Mesenchymal stem cell (in vitro differentiated cells and primary cell): ENCODE results near the gene LYZL4.

ENCODE experiments used
- DNase-seq: peaks from one replicate; pipeline ENCODE4 v3.0.0-alpha.2; 2013
- H2AFZ ChIP-seq: one replicate; pipeline ENCODE4 v1.6.1; 2013; ENCODE audit warnings: low read depth, mild to moderate bottlenecking, control low read depth, inconsistent platforms, low read length, moderate library complexity
- H2AK5ac ChIP-seq: 2 replicates; pipeline ENCODE4 v1.6.1; 2013; ENCODE audit warnings: low read length, moderate library complexity, mild to moderate bottlenecking, inconsistent platforms; ENCODE audit not compliant: severe bottlenecking
- H2BK120ac ChIP-seq: one replicate; pipeline ENCODE4 v1.6.1; 2013; ENCODE audit warnings: low read depth, mild to moderate bottlenecking, inconsistent platforms, low read length, moderate library complexity
- H2BK12ac ChIP-seq, 2 experiments: one replicate each; pipeline ENCODE4 v1.6.1; 2013; ENCODE audit warnings: inconsistent platforms in 2 of 2, low read length in 2 of 2, mild to moderate bottlenecking in 2 of 2, moderate library complexity in 2 of 2, control low read depth in 1 of 2
- H2BK15ac ChIP-seq: one replicate; pipeline ENCODE4 v1.6.1; 2013; ENCODE audit warnings: mild to moderate bottlenecking, low read depth, inconsistent platforms; ENCODE audit not compliant: poor library complexity, severe bottlenecking
- H2BK5ac ChIP-seq: 2 replicates; pipeline ENCODE4 v1.6.1; 2013; ENCODE audit warnings: low read depth, mild to moderate bottlenecking, low read length, control low read depth, inconsistent platforms; ENCODE audit not compliant: poor library complexity, severe bottlenecking
- H3K14ac ChIP-seq, 2 experiments: one replicate each; pipeline ENCODE4 v1.6.1; 2013; ENCODE audit warnings: inconsistent platforms in 2 of 2, low read length in 2 of 2, control low read depth in 1 of 2, mild to moderate bottlenecking in 1 of 2, moderate library complexity in 1 of 2
- H3K18ac ChIP-seq, 2 experiments: one replicate each; pipeline ENCODE4 v1.6.1; 2013; ENCODE audit warnings: inconsistent platforms in 2 of 2, low read length in 2 of 2, control low read depth in 1 of 2, low read depth in 1 of 2, mild to moderate bottlenecking in 1 of 2
- H3K23ac ChIP-seq, 2 experiments: one replicate each; pipeline ENCODE4 v1.6.1; 2013; ENCODE audit warnings: inconsistent platforms in 2 of 2, low read length in 2 of 2, mild to moderate bottlenecking in 2 of 2, moderate library complexity in 2 of 2, control low read depth in 1 of 2
- H3K27ac ChIP-seq: 2 replicates; pipeline ENCODE4 v1.5.1; 2013; ENCODE audit warnings: mild to moderate bottlenecking, moderate library complexity, low read length, control low read depth, inconsistent platforms; ENCODE audit not compliant: poor library complexity, severe bottlenecking
- H3K27me3 ChIP-seq, 2 experiments: 2 replicates each; pipeline versions ENCODE4 v1.6.1 to v1.7.0; 2013; ENCODE audit warnings: low read length in 2 of 2, mild to moderate bottlenecking in 2 of 2, moderate library complexity in 2 of 2, control low read depth in 1 of 2, inconsistent platforms in 1 of 2; ENCODE audit not compliant: control insufficient read depth in 1 of 2, insufficient read depth in 1 of 2
- H3K36me3 ChIP-seq, 2 experiments: 2 replicates each; pipeline versions ENCODE4 v1.6.1 to v1.7.0; 2013; ENCODE audit warnings: low read length in 2 of 2, control low read depth in 1 of 2, inconsistent platforms in 1 of 2, low read depth in 1 of 2, mild to moderate bottlenecking in 1 of 2; ENCODE audit not compliant: insufficient read depth in 2 of 2, control insufficient read depth in 1 of 2
- H3K4ac ChIP-seq, 2 experiments: one replicate each; pipeline ENCODE4 v1.6.1; 2013; ENCODE audit warnings: inconsistent platforms in 2 of 2, low read length in 2 of 2, mild to moderate bottlenecking in 2 of 2, moderate library complexity in 2 of 2, control low read depth in 1 of 2, low read depth in 1 of 2
- H3K4me1 ChIP-seq: 2 replicates; pipeline ENCODE4 v1.6.1; 2013; ENCODE audit warnings: low read depth, low read length, control low read depth; ENCODE audit not compliant: control insufficient read depth, insufficient read depth
- H3K4me2 ChIP-seq: 2 replicates; pipeline ENCODE4 v1.6.1; 2013; ENCODE audit warnings: low read length, mild to moderate bottlenecking, inconsistent platforms; ENCODE audit not compliant: poor library complexity, severe bottlenecking
- H3K4me3 ChIP-seq, 2 experiments: 2 replicates each; pipeline versions ENCODE4 v1.5.1 to v1.7.0; 2013; ENCODE audit warnings: low read length in 2 of 2, mild to moderate bottlenecking in 2 of 2, control low read depth in 1 of 2, low read depth in 1 of 2; ENCODE audit not compliant: insufficient read depth in 1 of 2
- H3K79me1 ChIP-seq: replicated peaks from 2 replicates; pipeline ENCODE4 v1.6.1; 2013; ENCODE audit warnings: mild to moderate bottlenecking, control low read depth, low read length, inconsistent platforms; ENCODE audit not compliant: poor library complexity, severe bottlenecking
- H3K9ac ChIP-seq: 2 replicates; pipeline ENCODE4 v1.7.0; 2013; ENCODE audit warnings: mild to moderate bottlenecking, low read length, moderate library complexity
- H3K9me3 ChIP-seq: 2 replicates; pipeline ENCODE4 v1.7.0; 2013; ENCODE audit warnings: mild to moderate bottlenecking, low read length; ENCODE audit not compliant: control insufficient read depth
- H4K8ac ChIP-seq: one replicate; pipeline ENCODE4 v1.6.1; 2013; ENCODE audit warnings: inconsistent platforms, mild to moderate bottlenecking, low read length, moderate library complexity
- H4K91ac ChIP-seq: one replicate; pipeline ENCODE4 v1.6.1; 2013; ENCODE audit warnings: mild to moderate bottlenecking, low read length, inconsistent platforms
- WGBS: methylation state at CpG from one replicate; pipeline ENCODE4 v1.1.7; 2013; ENCODE audit warnings: mixed read lengths; 5-methylcytosine and 5-hydroxymethylcytosine counted together

Gene LYZL4

GRCh38 chr3:42425736-42426407 is 15.5 kb upstream of the LYZL4 start:
- no peaks in the 10 kb centered on the region for H3K36me3 ChIP-seq
- 90% methylated on average over 6 of the region's 7 CpGs for WGBS
- no peak overlapping the region for H3K14ac ChIP-seq
- no peak overlapping the region for H2AK5ac ChIP-seq
- no peak overlapping the region for H4K8ac ChIP-seq
- H2BK5ac ChIP-seq: no peak overlapping the region
- no peak overlapping the region for H4K91ac ChIP-seq
- H3K27ac ChIP-seq: no peak overlapping the region
- no peak overlapping the region for H3K18ac ChIP-seq
- no peak overlapping the region for H3K9ac ChIP-seq
- no peak overlapping the region for H3K4me2 ChIP-seq
- H3K9me3 ChIP-seq: peaks cover 4% of the 10 kb centered on the region
- no peaks in the 10 kb centered on the region for H3K4me1 ChIP-seq
- no peak overlapping the region for H2AFZ ChIP-seq
- DNase-seq: no peak
- H3K4ac ChIP-seq: no peak overlapping the region
- H2BK120ac ChIP-seq: no peak overlapping the region
- H3K79me1 ChIP-seq: no peaks in the 10 kb centered on the region
- H2BK12ac ChIP-seq: no peak overlapping the region
- H2BK15ac ChIP-seq: no peak overlapping the region
- no peak overlapping the region for H3K23ac ChIP-seq
- peaks cover 14 to 34% of the 10 kb centered on the region in 2 experiments for H3K27me3 ChIP-seq
- no peak overlapping the region for H3K4me3 ChIP-seq

- H3K23ac ChIP-seq: no peak overlapping the region
- no peak overlapping the region for H2BK120ac ChIP-seq
- H3K14ac ChIP-seq: no peak overlapping the region
- no peak overlapping the region for H3K4me2 ChIP-seq
- H3K4ac ChIP-seq: no peak overlapping the region
- no peak overlapping the region for H3K4me3 ChIP-seq
- H3K9me3 ChIP-seq: peaks cover 4% of the 10 kb centered on the region
- H3K9ac ChIP-seq: no peak overlapping the region
- H3K27ac ChIP-seq: no peak overlapping the region
- no peak overlapping the region for H2BK15ac ChIP-seq
- no peak overlapping the region for H2AK5ac ChIP-seq
- no peak overlapping the region for H4K91ac ChIP-seq
- 88% methylated on average over 3 of the region's 3 CpGs for WGBS
- H3K79me1 ChIP-seq: no peaks in the 10 kb centered on the region
- H2AFZ ChIP-seq: no peak overlapping the region
- H2BK12ac ChIP-seq: no peak overlapping the region
- no peaks in the 10 kb centered on the region for H3K36me3 ChIP-seq
- H4K8ac ChIP-seq: no peak overlapping the region
- no peak overlapping the region for H3K18ac ChIP-seq
- DNase-seq: no peak
- no peaks in the 10 kb centered on the region for H3K4me1 ChIP-seq
- no peak overlapping the region for H2BK5ac ChIP-seq
- peaks cover 13 to 34% of the 10 kb centered on the region in 2 experiments for H3K27me3 ChIP-seq
Observed at GRCh38 chr3:42424911-42425310, 14.5 kb upstream of the LYZL4 start.

GRCh38 chr3:42421818-42422796 is 11.7 kb upstream of the LYZL4 start:
- H2BK5ac ChIP-seq: no peak overlapping the region
- H4K8ac ChIP-seq: no peak overlapping the region
- H4K91ac ChIP-seq: no peak overlapping the region
- DNase-seq: no peak
- H2AFZ ChIP-seq: no peak overlapping the region
- no peaks in the 10 kb centered on the region for H3K79me1 ChIP-seq
- no peaks in the 10 kb centered on the region for H3K9me3 ChIP-seq
- no peak overlapping the region for H3K4me3 ChIP-seq
- H3K4ac ChIP-seq: no peak overlapping the region
- H3K9ac ChIP-seq: no peak overlapping the region
- H2BK120ac ChIP-seq: no peak overlapping the region
- no peaks in the 10 kb centered on the region for H3K4me1 ChIP-seq
- H2AK5ac ChIP-seq: no peak overlapping the region
- WGBS: 86% methylated on average over 20 of the region's 20 CpGs
- H3K27me3 ChIP-seq: peaks cover 5 to 30% of the 10 kb centered on the region in 2 experiments
- no peak overlapping the region for H3K18ac ChIP-seq
- no peak overlapping the region for H3K14ac ChIP-seq
- no peaks in the 10 kb centered on the region for H3K36me3 ChIP-seq
- H3K27ac ChIP-seq: no peak overlapping the region
- no peak overlapping the region for H2BK15ac ChIP-seq
- H3K23ac ChIP-seq: no peak overlapping the region
- H3K4me2 ChIP-seq: no peak overlapping the region
- no peak overlapping the region for H2BK12ac ChIP-seq

GRCh38 chr3:42419563-42419962 is 9.2 kb upstream of the LYZL4 start:
- Histone ChIP-seq H2BK120ac (no peak overlapping the region), H3K27me3 (peaks cover 5 to 52% of the 10 kb centered on the region in 2 experiments), H3K9me3 (no peaks in the 10 kb centered on the region), H4K91ac (no peak overlapping the region), H4K8ac (no peak overlapping the region), H3K9ac (no peak overlapping the region), H3K14ac (no peak overlapping the region), H3K18ac (no peak overlapping the region), H3K4me2 (no peak overlapping the region), H2AFZ (no peak overlapping the region), H2AK5ac (no peak overlapping the region), H3K36me3 (no peaks in the 10 kb centered on the region), H3K4ac (no peak overlapping the region), H2BK15ac (no peak overlapping the region), H3K23ac (no peak overlapping the region), H3K79me1 (no peaks in the 10 kb centered on the region), H2BK12ac (no peak overlapping the region), H3K4me1 (no peaks in the 10 kb centered on the region), H2BK5ac (no peak overlapping the region), H3K27ac (no peak overlapping the region), H3K4me3 (no peak overlapping the region)
- 93% methylated on average over 1 of the region's 1 CpG for WGBS
- no peak for DNase-seq
